WI38 (cell line): ENCODE data around the gene RPS6KA4.

Experiments
- H3K4me3 ChIP-seq: 2 replicates; pipeline ENCODE4 v1.5.1; 2011; ENCODE audit warnings: low read depth, mild to moderate bottlenecking, control low read depth, low read length
- TF ChIP-seq, protein P1 (sequence below): IDR thresholded peaks from 2 replicates; pipeline ENCODE4 v1.5.1; 2012; ENCODE audit warnings: low read depth, mild to moderate bottlenecking, control low read depth, low read length

The RPS6KA4 gene

DNA sequence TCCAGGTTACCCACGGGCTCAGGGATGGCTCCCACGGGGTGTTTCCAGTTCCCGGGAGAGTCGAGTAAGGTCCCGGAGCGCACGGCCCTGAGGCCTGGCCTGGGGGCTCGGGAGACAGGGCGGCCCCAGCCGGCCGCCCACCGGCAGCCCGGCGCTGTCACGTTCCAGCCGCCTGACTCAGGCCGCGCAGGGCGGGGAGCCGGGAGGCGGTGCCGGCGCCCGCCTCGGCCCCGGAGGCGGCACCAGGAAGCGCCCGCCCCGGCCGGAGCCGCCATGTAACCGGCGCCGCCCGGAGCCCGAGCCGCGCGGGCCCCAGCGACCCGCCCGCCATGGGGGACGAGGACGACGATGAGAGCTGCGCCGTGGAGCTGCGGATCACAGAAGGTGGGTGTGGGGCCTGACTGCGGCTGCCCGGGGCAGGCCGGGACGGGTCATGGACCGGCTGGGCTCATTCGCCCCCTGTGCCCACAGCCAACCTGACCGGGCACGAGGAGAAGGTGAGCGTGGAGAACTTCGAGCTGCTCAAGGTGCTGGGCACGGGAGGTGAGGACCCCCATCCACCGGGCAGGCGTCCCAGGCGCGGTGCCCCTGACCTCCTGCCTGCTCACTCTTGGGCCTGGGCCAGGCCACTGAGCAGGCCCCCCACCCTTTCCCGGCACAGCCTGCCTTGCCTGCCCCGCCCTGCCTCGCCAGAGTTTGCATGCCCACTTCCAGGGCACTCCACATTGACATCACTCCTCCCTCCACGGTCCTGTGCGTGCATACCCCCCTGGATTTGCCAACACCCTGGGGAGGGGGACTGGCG is at the start of gene RPS6KA4:
RPS6KA4 (plus strand) TSS at position 256 of the 805 bp plus-strand sequence; CDS start at position 330, 74 bp downstream.
- TF ChIP-seq, protein P1, sequence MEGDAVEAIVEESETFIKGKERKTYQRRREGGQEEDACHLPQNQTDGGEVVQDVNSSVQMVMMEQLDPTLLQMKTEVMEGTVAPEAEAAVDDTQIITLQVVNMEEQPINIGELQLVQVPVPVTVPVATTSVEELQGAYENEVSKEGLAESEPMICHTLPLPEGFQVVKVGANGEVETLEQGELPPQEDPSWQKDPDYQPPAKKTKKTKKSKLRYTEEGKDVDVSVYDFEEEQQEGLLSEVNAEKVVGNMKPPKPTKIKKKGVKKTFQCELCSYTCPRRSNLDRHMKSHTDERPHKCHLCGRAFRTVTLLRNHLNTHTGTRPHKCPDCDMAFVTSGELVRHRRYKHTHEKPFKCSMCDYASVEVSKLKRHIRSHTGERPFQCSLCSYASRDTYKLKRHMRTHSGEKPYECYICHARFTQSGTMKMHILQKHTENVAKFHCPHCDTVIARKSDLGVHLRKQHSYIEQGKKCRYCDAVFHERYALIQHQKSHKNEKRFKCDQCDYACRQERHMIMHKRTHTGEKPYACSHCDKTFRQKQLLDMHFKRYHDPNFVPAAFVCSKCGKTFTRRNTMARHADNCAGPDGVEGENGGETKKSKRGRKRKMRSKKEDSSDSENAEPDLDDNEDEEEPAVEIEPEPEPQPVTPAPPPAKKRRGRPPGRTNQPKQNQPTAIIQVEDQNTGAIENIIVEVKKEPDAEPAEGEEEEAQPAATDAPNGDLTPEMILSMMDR = no peak
- H3K4me3 ChIP-seq = peak within 1 kb of the TSS; percentile 92

DNA sequence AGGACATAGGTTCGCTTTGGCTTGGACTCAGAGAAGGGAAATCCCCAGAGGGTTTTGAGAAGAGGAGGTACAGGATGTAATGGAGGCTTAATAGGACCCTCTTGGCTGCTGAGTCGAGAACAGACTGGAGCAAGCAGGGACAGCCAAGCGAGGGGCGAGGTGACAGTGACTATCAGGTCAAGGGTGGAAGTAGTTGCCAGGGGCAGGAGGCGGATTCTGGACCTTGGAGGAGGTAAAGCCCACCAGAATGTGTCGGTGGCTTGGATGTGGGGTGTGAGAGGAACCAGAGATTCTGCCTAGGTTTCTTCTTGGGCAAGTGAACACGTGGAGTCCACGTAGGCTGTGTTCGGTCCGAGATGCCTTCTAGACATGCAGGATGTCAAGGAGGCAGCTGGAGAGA is 46.0 kb upstream of the RPS6KA4 start:
- TF ChIP-seq, protein P1 = no peak
- H3K4me3 ChIP-seq = no peak overlapping the region

DNA sequence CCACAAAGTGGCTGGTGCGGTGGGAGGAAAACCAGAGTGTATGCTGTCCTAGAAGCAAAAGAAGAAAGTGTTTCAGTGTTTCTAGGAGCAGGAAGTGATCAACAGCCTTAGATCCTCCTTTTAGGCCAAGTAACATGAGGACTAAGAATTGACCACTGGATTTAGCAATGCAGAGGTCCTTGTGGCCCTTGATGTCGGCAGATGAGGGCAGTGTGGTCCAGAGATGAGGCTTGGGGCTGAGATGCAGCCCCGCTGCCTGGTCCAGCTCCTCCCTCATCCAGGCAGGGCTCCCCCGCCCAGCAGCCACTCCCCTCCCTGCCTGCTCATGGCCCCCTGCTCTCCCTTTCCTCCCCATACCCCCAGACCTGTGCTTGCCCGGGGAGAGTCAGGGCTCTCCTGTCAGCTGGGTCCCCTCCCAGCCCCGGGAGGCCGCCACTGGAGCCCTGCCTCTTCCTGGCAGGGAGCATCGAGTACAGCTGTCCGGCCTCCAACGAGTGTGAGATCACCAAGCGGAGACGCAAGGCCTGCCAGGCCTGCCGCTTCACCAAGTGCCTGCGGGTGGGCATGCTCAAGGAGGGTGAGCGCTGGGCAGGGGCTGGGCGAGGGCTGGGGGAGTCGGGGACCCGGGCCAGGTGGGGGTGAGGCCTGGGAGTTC is 45.3 kb upstream of the RPS6KA4 start:
- TF ChIP-seq, protein P1 = no peak
- H3K4me3 ChIP-seq = no peak overlapping the region

DNA sequence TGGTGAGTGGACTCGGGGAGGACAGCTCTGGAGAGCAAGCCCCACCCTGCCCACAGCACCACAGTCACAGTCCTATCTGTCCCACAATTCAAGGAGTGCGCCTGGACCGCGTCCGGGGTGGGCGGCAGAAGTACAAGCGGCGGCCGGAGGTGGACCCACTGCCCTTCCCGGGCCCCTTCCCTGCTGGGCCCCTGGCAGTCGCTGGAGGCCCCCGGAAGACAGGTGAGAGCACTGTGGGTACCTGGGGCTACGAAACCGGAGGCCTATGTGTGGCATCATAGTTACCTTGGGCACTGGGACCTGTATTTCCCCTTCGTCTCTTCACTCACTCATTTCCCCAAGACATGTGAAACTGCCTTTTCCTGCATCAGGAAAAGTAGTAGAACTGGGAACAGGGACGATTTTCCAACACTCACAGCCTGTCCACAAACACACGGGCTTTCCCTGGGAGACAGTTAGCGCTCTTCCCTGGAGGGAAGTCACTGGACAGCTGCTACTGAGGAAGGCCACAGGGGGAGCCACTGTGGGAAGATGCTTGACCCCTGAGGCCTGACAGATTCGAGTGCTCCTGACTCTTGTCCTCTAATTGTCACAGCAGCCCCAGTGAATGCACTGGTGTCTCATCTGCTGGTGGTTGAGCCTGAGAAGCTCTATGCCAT is 44.7 kb upstream of the RPS6KA4 start:
- TF ChIP-seq, protein P1 = 0 out of 2 replicates have a peak, but pooled peaks have one; percentile 15
- no peak overlapping the region for H3K4me3 ChIP-seq

DNA sequence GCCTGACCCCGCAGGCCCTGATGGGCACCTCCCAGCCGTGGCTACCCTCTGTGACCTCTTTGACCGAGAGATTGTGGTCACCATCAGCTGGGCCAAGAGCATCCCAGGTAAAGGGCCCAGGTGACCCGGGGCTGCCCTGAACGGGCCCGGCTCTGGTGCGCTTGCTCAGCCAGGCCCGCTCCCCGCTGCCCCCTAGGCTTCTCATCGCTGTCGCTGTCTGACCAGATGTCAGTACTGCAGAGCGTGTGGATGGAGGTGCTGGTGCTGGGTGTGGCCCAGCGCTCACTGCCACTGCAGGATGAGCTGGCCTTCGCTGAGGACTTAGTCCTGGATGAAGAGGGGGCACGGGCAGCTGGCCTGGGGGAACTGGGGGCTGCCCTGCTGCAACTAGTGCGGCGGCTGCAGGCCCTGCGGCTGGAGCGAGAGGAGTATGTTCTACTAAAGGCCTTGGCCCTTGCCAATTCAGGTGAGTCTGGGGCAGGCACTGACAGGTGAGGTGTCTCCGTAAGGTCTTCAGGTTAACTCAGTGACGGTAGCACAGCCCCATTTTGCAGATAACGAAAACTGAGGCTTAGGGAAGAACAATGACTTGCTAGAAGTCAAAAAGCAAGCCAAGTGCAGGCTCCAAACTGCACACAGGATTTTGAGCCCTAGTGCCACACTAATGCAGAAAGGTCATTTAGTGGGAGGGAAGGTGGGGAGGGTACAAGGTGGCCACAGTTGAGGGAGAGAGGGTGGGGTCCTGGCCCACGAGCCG is 44.0 kb upstream of the RPS6KA4 start:
- no peak overlapping the region for H3K4me3 ChIP-seq
- TF ChIP-seq, protein P1 = no peak

DNA sequence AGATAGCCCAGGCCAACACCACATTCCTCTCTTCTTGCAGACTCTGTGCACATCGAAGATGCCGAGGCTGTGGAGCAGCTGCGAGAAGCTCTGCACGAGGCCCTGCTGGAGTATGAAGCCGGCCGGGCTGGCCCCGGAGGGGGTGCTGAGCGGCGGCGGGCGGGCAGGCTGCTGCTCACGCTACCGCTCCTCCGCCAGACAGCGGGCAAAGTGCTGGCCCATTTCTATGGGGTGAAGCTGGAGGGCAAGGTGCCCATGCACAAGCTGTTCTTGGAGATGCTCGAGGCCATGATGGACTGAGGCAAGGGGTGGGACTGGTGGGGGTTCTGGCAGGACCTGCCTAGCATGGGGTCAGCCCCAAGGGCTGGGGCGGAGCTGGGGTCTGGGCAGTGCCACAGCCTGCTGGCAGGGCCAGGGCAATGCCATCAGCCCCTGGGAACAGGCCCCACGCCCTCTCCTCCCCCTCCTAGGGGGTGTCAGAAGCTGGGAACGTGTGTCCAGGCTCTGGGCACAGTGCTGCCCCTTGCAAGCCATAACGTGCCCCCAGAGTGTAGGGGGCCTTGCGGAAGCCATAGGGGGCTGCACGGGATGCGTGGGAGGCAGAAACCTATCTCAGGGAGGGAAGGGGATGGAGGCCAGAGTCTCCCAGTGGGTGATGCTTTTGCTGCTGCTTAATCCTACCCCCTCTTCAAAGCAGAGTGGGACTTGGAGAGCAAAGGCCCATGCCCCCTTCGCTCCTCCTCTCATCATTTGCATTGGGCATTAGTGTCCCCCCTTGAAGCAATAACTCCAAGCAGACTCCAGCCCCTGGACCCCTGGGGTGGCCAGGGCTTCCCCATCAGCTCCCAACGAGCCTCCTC is 43.1 kb upstream of the RPS6KA4 start:
- peak overlapping the region; percentile 75; the same call in 1 of the 2 replicates for H3K4me3 ChIP-seq
